NCI-H82 treated with DMSO at 0.1 percent for 48 hours (cell line): ENCODE results near the gene USP17L20.
"Not testable (repeated sequence)": the region's sequence is repeated elsewhere in the genome, so short reads cannot be mapped to it uniquely, and the experiment has no call there.

Source experiments
- DNase-seq: peaks from one replicate; lab custom pipeline; 2025; ENCODE audit not compliant: unreplicated experiment; lab: John Stamatoyannopoulos, UW

The USP17L20 gene, protein sequence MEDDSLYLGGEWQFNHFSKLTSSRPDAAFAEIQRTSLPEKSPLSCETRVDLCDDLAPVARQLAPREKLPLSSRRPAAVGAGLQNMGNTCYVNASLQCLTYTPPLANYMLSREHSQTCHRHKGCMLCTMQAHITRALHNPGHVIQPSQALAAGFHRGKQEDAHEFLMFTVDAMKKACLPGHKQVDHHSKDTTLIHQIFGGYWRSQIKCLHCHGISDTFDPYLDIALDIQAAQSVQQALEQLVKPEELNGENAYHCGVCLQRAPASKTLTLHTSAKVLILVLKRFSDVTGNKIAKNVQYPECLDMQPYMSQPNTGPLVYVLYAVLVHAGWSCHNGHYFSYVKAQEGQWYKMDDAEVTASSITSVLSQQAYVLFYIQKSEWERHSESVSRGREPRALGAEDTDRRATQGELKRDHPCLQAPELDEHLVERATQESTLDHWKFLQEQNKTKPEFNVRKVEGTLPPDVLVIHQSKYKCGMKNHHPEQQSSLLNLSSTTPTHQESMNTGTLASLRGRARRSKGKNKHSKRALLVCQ

DNA sequence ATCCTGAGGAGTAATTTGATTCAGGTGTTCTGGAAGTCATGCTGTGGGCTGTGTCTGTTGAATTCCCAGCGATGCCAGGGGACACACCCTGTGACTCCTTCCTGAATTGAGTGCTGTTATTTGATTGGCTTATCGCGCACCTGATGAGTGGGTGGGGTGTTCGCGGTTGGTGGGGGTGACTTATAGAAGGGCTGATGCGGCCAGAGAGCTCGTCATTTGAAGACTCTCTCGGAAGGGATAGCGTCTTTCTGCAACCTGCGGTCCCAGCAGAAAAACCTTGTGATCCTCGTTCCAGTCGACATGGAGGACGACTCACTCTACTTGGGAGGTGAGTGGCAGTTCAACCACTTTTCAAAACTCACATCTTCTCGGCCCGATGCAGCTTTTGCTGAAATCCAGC is at the start of gene USP17L20:
Gene USP17L20, plus strand, starts transcription at position 301 of the 400 bp plus-strand sequence. Its CDS starts 0 bp downstream, at position 301.
- DNase-seq: not testable (repeated sequence)

DNA sequence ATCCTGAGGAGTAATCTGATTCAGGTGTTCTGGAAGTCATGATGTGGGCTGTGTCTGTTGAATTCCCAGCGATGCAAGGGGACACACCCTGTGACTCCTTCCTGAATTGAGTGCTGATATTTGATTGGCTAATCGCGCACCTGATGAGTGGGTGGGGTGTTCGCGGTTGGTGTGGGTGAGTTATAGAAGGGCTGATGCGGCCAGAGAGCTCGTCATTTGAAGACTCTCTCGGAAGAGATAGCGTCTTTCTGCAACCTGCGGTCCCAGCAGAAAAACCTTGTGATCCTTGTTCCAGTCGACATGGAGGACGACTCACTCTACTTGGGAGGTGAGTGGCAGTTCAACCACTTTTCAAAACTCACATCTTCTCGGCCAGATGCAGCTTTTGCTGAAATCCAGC is 47.6 kb upstream of the USP17L20 start, which contains the start of gene USP17L10:
Gene USP17L10, plus strand, starts transcription at position 301 of the 400 bp plus-strand sequence. Its CDS starts 0 bp downstream, at position 301.
- not testable (repeated sequence) for DNase-seq

DNA sequence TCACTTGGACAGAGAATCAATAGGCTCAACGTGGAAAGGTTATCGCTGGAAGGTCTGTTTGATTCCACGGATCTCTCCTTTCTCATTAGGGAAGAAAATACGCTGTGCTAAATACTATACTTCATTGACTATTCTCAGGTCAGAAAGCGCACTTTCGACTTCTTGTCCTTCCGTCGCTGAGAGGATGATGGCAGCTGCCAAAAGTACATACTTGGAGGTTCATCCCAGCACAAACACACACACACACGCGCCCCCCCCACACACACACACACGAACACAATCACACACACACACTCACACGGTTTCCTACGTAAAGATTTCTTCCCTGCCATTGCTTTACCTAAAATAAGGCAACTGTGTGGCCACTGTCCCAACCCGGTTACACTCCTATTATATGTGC is 43.2 kb upstream of the USP17L20 start:
- not testable (repeated sequence) for DNase-seq

DNA sequence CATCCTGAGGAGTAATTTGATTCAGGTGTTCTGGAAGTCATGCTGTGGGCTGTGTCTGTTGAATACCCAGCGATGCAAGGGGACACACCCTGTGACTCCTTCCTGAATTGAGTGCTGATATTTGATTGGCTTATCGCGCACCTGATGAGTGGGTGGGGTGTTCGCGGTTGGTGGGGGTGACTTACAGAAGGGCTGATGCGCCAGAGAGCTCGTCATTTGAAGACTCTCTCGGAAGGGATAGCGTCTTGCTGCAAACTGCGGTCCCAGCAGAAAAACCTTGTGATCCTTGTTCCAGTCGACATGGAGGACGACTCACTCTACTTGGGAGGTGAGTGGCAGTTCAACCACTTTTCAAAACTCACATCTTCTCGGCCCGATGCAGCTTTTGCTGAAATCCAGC is 42.8 kb upstream of the USP17L20 start, which contains the start of gene USP17L11:
Gene USP17L11, plus strand, starts transcription at position 301 of the 400 bp plus-strand sequence. Its CDS starts 0 bp downstream, at position 301.
- DNase-seq: not testable (repeated sequence)

DNA sequence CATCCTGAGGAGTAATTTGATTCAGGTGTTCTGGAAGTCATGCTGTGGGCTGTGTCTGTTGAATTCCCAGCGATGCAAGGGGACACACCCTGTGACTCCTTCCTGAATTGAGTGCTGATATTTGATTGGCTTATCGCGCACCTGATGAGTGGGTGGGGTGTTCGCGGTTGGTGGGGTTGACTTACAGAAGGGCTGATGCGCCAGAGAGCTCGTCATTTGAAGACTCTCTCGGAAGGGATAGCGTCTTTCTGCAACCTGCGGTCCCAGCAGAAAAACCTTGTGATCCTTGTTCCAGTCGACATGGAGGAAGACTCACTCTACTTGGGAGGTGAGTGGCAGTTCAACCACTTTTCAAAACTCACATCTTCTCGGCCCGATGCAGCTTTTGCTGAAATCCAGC is 38.1 kb upstream of the USP17L20 start, which contains the start of gene USP17L12:
Gene USP17L12, plus strand, starts transcription at position 301 of the 400 bp plus-strand sequence. Its CDS starts 0 bp downstream, at position 301.
- DNase-seq: not testable (repeated sequence)

DNA sequence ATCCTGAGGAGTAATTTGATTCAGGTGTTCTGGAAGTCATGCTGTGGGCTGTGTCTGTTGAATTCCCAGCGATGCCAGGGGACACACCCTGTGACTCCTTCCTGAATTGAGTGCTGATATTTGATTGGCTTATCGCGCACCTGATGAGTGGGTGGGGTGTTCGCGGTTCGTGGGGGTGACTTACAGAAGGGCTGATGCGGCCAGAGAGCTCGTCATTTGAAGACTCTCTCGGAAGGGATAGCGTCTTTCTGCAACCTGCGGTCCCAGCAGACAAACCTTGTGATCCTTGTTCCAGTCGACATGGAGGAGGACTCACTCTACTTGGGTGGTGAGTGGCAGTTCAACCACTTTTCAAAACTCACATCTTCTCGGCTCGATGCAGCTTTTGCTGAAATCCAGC is 33.3 kb upstream of the USP17L20 start, which contains the start of gene USP17L13:
Gene USP17L13, plus strand, starts transcription at position 301 of the 400 bp plus-strand sequence. Its CDS starts 0 bp downstream, at position 301.
- DNase-seq: not testable (repeated sequence)

DNA sequence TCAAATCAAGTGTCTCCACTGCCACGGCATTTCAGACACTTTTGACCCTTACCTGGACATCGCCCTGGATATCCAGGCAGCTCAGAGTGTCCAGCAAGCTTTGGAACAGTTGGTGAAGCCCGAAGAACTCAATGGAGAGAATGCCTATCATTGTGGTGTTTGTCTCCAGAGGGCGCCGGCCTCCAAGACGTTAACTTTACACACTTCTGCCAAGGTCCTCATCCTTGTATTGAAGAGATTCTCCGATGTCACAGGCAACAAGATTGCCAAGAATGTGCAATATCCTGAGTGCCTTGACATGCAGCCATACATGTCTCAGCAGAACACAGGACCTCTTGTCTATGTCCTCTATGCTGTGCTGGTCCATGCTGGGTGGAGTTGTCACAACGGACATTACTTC is 27.7 kb upstream of the USP17L20 start:
- DNase-seq: not testable (repeated sequence)

DNA sequence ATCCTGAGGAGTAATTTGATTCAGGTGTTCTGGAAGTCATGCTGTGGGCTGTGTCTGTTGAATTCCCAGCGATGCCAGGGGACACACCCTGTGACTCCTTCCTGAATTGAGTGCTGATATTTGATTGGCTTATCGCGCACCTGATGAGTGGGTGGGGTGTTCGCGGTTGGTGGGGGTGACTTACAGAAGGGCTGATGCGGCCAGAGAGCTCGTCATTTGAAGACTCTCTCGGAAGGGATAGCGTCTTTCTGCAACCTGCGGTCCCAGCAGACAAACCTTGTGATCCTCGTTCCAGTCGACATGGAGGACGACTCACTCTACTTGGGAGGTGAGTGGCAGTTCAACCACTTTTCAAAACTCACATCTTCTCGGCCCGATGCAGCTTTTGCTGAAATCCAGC is 23.8 kb upstream of the USP17L20 start, which contains the start of gene USP17L15:
Gene USP17L15, plus strand, starts transcription at position 301 of the 400 bp plus-strand sequence. Its CDS starts 0 bp downstream, at position 301.
- DNase-seq: not testable (repeated sequence)

DNA sequence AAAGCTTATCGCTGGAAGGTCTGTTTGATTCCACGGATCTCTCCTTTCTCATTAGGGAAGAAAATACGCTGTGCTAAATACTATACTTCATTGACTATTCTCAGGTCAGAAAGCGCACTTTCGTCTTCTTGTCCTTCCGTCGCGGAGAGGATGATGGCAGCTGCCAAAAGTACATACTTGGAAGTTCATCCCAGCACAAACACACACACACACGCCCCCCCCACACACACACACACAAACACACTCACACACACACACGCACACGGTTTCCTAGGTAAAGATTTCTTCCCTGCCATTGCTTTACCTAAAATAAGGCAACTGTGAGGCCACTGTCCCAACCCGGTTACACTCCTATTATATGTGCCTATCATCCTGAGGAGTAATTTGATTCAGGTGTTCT is 19.5 kb upstream of the USP17L20 start:
- DNase-seq: not testable (repeated sequence)

DNA sequence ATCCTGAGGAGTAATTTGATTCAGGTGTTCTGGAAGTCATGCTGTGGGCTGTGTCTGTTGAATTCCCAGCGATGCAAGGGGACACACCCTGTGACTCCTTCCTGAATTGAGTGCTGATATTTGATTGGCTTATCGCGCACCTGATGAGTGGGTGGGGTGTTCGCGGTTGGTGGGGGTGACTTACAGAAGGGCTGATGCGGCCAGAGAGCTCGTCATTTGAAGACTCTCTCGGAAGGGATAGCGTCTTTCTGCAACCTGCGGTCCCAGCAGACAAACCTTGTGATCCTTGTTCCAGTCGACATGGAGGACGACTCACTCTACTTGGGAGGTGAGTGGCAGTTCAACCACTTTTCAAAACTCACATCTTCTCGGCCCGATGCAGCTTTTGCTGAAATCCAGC is 14.3 kb upstream of the USP17L20 start, which contains the start of gene USP17L17:
Gene USP17L17, plus strand, starts transcription at position 301 of the 400 bp plus-strand sequence. Its CDS starts 0 bp downstream, at position 301.
- not testable (repeated sequence) for DNase-seq

DNA sequence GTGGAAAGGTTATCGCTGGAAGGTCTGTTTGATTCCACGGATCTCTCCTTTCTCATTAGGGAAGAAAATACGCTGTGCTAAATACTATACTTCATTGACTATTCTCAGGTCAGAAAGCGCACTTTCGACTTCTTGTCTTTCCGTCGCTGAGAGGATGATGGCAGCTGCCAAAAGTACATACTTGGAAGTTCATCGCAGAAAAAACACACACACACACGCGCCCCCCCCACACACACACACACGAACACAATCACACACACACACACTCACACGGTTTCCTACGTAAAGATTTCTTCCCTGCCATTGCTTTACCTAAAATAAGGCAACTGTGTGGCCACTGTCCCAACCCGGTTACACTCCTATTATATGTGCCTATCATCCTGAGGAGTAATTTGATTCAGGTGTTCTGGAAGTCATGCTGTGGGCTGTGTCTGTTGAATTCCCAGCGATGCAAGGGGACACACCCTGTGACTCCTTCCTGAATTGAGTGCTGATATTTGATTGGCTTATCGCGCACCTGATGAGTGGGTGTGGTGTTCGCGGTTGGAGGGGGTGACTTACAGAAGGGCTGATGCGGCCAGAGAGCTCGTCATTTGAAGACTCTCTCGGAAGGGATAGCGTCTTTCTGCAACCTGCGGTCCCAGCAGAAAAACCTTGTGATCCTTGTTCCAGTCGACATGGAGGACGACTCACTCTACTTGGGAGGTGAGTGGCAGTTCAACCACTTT is 9.8 kb upstream of the USP17L20 start, which contains the start of gene USP17L18:
Gene USP17L18, plus strand, starts transcription at position 678 of the 728 bp plus-strand sequence. Its CDS starts 0 bp downstream, at position 678.
- not testable (repeated sequence) for DNase-seq

DNA sequence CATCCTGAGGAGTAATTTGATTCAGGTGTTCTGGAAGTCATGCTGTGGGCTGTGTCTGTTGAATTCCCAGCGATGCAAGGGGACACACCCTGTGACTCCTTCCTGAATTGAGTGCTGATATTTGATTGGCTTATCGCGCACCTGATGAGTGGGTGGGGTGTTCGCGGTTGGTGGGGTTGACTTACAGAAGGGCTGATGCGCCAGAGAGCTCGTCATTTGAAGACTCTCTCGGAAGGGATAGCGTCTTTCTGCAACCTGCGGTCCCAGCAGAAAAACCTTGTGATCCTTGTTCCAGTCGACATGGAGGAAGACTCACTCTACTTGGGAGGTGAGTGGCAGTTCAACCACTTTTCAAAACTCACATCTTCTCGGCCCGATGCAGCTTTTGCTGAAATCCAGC is 4.8 kb upstream of the USP17L20 start, which contains the start of gene USP17L19:
Gene USP17L19, plus strand, starts transcription at position 301 of the 400 bp plus-strand sequence. Its CDS starts 0 bp downstream, at position 301.
- not testable (repeated sequence) for DNase-seq

DNA sequence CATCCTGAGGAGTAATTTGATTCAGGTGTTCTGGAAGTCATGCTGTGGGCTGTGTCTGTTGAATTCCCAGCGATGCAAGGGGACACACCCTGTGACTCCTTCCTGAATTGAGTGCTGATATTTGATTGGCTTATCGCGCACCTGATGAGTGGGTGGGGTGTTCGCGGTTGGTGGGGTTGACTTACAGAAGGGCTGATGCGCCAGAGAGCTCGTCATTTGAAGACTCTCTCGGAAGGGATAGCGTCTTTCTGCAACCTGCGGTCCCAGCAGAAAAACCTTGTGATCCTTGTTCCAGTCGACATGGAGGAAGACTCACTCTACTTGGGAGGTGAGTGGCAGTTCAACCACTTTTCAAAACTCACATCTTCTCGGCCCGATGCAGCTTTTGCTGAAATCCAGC is 4.6 kb downstream of the USP17L20 start, which contains the start of gene USP17L21:
Gene USP17L21, plus strand, starts transcription at position 301 of the 400 bp plus-strand sequence. Its CDS starts 0 bp downstream, at position 301.
- DNase-seq: not testable (repeated sequence)

DNA sequence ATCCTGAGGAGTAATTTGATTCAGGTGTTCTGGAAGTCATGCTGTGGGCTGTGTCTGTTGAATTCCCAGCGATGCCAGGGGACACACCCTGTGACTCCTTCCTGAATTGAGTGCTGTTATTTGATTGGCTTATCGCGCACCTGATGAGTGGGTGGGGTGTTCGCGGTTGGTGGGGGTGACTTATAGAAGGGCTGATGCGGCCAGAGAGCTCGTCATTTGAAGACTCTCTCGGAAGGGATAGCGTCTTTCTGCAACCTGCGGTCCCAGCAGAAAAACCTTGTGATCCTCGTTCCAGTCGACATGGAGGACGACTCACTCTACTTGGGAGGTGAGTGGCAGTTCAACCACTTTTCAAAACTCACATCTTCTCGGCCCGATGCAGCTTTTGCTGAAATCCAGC is 9.4 kb downstream of the USP17L20 start, which contains the start of gene USP17L22:
Gene USP17L22, plus strand, starts transcription at position 301 of the 400 bp plus-strand sequence. Its CDS starts 0 bp downstream, at position 301.
- DNase-seq: not testable (repeated sequence)

DNA sequence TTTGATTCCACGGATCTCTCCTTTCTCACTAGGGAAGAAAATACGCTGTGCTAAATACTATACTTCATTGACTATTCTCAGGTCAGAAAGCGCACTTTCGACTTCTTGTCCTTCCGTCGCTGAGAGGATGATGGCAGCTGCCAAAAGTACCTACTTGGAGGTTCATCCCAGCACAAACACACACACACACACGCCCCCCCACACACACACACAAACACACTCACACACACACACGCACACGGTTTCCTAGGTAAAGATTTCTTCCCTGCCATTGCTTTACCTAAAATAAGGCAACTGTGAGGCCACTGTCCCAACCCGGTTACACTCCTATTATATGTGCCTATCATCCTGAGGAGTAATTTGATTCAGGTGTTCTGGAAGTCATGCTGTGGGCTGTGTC is 13.8 kb downstream of the USP17L20 start:
- not testable (repeated sequence) for DNase-seq
